HEK293 (cell line): ENCODE data around the gene ZNF862.

Experiments
- KLF7 ChIP-seq: fragments of 450-650 bp; formaldehyde crosslinking; IDR thresholded peaks from 2 replicates; pipeline ENCODE4 v1.5.1; 2016; ENCODE audit warnings: missing biosample characterization, missing genetic modification characterization, borderline replicate concordance
- KLF8 ChIP-seq: fragments of 450-650 bp; formaldehyde crosslinking; IDR thresholded peaks from 2 replicates; pipeline ENCODE4 v1.5.1; 2016; ENCODE audit warnings: missing biosample characterization, missing genetic modification characterization
- PRDM1 ChIP-seq: fragments of 450-650 bp; formaldehyde crosslinking; IDR thresholded peaks from 2 replicates; pipeline ENCODE4; 2016; ENCODE audit warnings: missing biosample characterization, missing genetic modification characterization
- TRIM28 ChIP-seq: IDR thresholded peaks from 2 replicates; pipeline ENCODE4 v1.6.1; 2011; ENCODE audit warnings: low read length, control low read depth, borderline replicate concordance
- ZBTB21 ChIP-seq: fragments of 450-650 bp; formaldehyde crosslinking; IDR thresholded peaks from 2 replicates; pipeline ENCODE4 v1.5.1; 2017; ENCODE audit warnings: missing biosample characterization, missing genetic modification characterization
- ZNF211 ChIP-seq: fragments of 450-650 bp; formaldehyde crosslinking; IDR thresholded peaks from 2 replicates; pipeline ENCODE4 v1.5.1; 2016; ENCODE audit warnings: low read depth, missing biosample characterization, missing genetic modification characterization
- ZNF214 ChIP-seq: fragments of 450-650 bp; formaldehyde crosslinking; IDR thresholded peaks from 2 replicates; pipeline ENCODE4 v1.5.1; 2017; ENCODE audit warnings: missing biosample characterization, mild to moderate bottlenecking, missing genetic modification characterization, borderline replicate concordance
- ZNF26 ChIP-seq: fragments of 450-650 bp; formaldehyde crosslinking; IDR thresholded peaks from 2 replicates; pipeline ENCODE4 v1.5.1; 2016; ENCODE audit warnings: missing biosample characterization, missing genetic modification characterization
- ZNF280C ChIP-seq: fragments of 450-650 bp; formaldehyde crosslinking; IDR thresholded peaks from 2 replicates; pipeline ENCODE4 v1.5.1; 2016; ENCODE audit warnings: missing biosample characterization, missing genetic modification characterization
- ZNF292 ChIP-seq: fragments of 450-650 bp; formaldehyde crosslinking; IDR thresholded peaks from 2 replicates; pipeline ENCODE4 v1.5.1; 2016; ENCODE audit warnings: low read depth, missing biosample characterization, missing genetic modification characterization, borderline replicate concordance
- ZNF366 ChIP-seq: fragments of 450-650 bp; formaldehyde crosslinking; conservative IDR thresholded peaks from 2 replicates; pipeline ENCODE4 v1.5.1; 2016; ENCODE audit warnings: missing biosample characterization, missing genetic modification characterization
- ZNF37A ChIP-seq: fragments of 450-650 bp; IDR thresholded peaks from 2 replicates; pipeline ENCODE4 v1.5.1; 2018; ENCODE audit warnings: missing biosample characterization, missing genetic modification characterization
- ZNF394 ChIP-seq: fragments of 450-650 bp; formaldehyde crosslinking; IDR thresholded peaks from 2 replicates; pipeline ENCODE4 v1.5.1; 2016; ENCODE audit warnings: missing biosample characterization, missing genetic modification characterization, mild to moderate bottlenecking, moderate library complexity, borderline replicate concordance
- ZNF48 ChIP-seq: fragments of 450-650 bp; formaldehyde crosslinking; IDR thresholded peaks from 2 replicates; pipeline ENCODE4 v1.5.1; 2016; ENCODE audit warnings: missing biosample characterization, missing genetic modification characterization
- ZNF510 ChIP-seq: fragments of 450-650 bp; formaldehyde crosslinking; IDR thresholded peaks from 2 replicates; pipeline ENCODE4 v1.5.1; 2018; ENCODE audit warnings: mild to moderate bottlenecking, missing genetic modification characterization, missing biosample characterization; ENCODE audit not compliant: insufficient replicate concordance
- ZNF571 ChIP-seq: fragments of 450-650 bp; formaldehyde crosslinking; IDR thresholded peaks from 2 replicates; pipeline ENCODE4 v1.5.0; 2017; ENCODE audit warnings: missing biosample characterization, missing genetic modification characterization
- ZNF585B ChIP-seq: fragments of 450-650 bp; formaldehyde crosslinking; IDR thresholded peaks from 2 replicates; pipeline ENCODE4 v1.5.1; 2016; ENCODE audit warnings: missing biosample characterization, missing genetic modification characterization
- ZNF610 ChIP-seq: fragments of 450-650 bp; formaldehyde crosslinking; IDR thresholded peaks from 2 replicates; pipeline ENCODE4 v1.5.1; 2016; ENCODE audit warnings: missing biosample characterization, missing genetic modification characterization, borderline replicate concordance
- ZNF629 ChIP-seq: fragments of 450-650 bp; formaldehyde crosslinking; IDR thresholded peaks from 2 replicates; pipeline ENCODE4 v1.5.1; 2017; ENCODE audit warnings: missing biosample characterization, missing genetic modification characterization
- ZNF639 ChIP-seq: fragments of 450-650 bp; formaldehyde crosslinking; IDR thresholded peaks from 2 replicates; pipeline ENCODE4 v1.5.1; 2016; ENCODE audit warnings: missing biosample characterization, missing genetic modification characterization
- ZNF792 ChIP-seq: fragments of 450-650 bp; formaldehyde crosslinking; IDR thresholded peaks from 2 replicates; pipeline ENCODE4 v1.5.1; 2016; ENCODE audit warnings: missing biosample characterization, missing genetic modification characterization
- TF ChIP-seq, protein P1 (sequence below): fragments of 450-650 bp; formaldehyde crosslinking; IDR thresholded peaks from 2 replicates; pipeline ENCODE4 v1.5.1; 2016; ENCODE audit warnings: missing biosample characterization, missing genetic modification characterization
- TF ChIP-seq, protein P2 (sequence below): fragments of 450-650 bp; formaldehyde crosslinking; IDR thresholded peaks from 2 replicates; pipeline ENCODE4 v1.5.1; 2016; ENCODE audit warnings: missing biosample characterization, missing genetic modification characterization, low read depth
- TF ChIP-seq, protein P3 (sequence below): fragments of 450-650 bp; formaldehyde crosslinking; IDR thresholded peaks from 2 replicates; pipeline ENCODE4 v1.5.1; 2016; ENCODE audit warnings: missing biosample characterization, missing genetic modification characterization
- TF ChIP-seq, protein P4 (sequence below): fragments of 450-650 bp; formaldehyde crosslinking; IDR thresholded peaks from 2 replicates; pipeline ENCODE4 v1.5.1; 2017; ENCODE audit warnings: missing biosample characterization, missing genetic modification characterization

Gene ZNF862

DNA sequence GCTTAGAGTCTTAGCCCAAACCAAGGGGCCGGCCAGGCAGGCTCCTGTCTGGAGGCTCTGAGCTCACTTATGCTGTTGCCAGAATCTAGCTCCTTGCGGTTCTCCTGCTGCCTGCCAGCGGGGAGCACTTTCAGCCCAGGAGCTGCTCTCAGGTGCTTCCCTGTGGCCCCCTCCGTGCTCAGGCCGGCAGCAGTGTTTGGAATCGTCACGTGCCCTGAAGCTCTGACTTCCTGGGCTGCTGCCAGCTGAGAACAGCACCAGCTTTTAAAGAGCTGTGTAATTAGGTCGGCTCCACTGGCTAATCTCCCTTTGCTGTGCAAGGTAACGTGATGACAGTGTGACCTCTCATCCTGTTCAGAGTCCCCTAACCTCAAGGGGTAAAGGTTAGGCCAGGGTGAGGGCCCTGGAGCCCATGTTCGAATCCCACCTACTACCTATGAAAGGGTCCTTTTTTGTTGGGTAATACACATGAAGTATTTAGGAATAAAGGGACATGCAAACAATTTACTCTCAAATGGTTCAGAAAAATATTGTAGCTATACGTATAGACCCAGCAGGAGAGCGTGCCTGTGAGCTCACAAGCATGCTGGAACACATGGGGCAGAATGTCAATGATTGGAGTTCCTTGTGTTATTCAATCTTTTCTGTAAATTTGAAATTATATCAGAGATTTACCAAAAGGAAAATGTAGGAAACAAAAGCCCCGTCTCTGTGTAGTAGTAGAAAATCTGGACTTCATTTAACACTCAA, 16.6 kb downstream of the ZNF862 start (continued):
- TF ChIP-seq, protein P1, sequence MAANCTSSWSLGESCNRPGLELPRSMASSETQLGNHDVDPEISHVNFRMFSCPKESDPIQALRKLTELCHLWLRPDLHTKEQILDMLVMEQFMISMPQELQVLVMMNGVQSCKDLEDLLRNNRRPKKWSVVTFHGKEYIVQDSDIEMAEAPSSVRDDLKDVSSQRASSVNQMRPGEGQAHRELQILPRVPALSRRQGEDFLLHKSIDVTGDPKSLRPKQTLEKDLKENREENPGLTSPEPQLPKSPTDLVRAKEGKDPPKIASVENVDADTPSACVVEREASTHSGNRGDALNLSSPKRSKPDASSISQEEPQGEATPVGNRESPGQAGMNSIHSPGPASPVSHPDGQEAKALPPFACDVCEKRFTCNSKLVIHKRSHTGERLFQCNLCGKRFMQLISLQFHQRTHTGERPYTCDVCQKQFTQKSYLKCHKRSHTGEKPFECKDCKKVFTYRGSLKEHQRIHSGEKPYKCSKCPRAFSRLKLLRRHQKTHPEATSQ (tag by site-specific recombination): no peak
- no peak for TF ChIP-seq ZNF610 (tag by site-specific recombination)
- no peak for TF ChIP-seq ZNF292
- TF ChIP-seq ZNF510 (tag by site-specific recombination): no peak
- TF ChIP-seq ZNF37A (tag by site-specific recombination): no peak
- TF ChIP-seq ZNF629 (tag by site-specific recombination): peak; percentile 78
- 0 out of 2 replicates have a peak, but pooled peaks have one; percentile 58 for TF ChIP-seq ZNF639 (tag by site-specific recombination)
- TF ChIP-seq ZNF792: no peak
- no peak for TF ChIP-seq PRDM1 (tag by site-specific recombination)
- TF ChIP-seq TRIM28: peak; percentile 94
- peak; percentile 54; the same call in 1 of the 2 replicates for TF ChIP-seq ZBTB21
- no peak for TF ChIP-seq ZNF48 (tag by site-specific recombination)
- TF ChIP-seq ZNF26 (tag by site-specific recombination): no peak
- no peak for TF ChIP-seq ZNF211 (tag by site-specific recombination)
- TF ChIP-seq, protein P2, sequence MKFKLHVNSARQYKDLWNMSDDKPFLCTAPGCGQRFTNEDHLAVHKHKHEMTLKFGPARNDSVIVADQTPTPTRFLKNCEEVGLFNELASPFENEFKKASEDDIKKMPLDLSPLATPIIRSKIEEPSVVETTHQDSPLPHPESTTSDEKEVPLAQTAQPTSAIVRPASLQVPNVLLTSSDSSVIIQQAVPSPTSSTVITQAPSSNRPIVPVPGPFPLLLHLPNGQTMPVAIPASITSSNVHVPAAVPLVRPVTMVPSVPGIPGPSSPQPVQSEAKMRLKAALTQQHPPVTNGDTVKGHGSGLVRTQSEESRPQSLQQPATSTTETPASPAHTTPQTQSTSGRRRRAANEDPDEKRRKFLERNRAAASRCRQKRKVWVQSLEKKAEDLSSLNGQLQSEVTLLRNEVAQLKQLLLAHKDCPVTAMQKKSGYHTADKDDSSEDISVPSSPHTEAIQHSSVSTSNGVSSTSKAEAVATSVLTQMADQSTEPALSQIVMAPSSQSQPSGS (tag by site-specific recombination): no peak
- TF ChIP-seq, protein P3, sequence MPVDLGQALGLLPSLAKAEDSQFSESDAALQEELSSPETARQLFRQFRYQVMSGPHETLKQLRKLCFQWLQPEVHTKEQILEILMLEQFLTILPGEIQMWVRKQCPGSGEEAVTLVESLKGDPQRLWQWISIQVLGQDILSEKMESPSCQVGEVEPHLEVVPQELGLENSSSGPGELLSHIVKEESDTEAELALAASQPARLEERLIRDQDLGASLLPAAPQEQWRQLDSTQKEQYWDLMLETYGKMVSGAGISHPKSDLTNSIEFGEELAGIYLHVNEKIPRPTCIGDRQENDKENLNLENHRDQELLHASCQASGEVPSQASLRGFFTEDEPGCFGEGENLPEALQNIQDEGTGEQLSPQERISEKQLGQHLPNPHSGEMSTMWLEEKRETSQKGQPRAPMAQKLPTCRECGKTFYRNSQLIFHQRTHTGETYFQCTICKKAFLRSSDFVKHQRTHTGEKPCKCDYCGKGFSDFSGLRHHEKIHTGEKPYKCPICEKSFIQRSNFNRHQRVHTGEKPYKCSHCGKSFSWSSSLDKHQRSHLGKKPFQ: no peak; the same call in 1 of the 2 replicates
- no peak for TF ChIP-seq KLF8
- no peak for TF ChIP-seq ZNF571 (tag by site-specific recombination)
- no peak for TF ChIP-seq ZNF585B (tag by site-specific recombination)
- TF ChIP-seq ZNF280C: no peak
- no peak for TF ChIP-seq ZNF214 (tag by site-specific recombination)
- no peak for TF ChIP-seq KLF7 (tag by site-specific recombination)
- TF ChIP-seq ZNF394 (tag by site-specific recombination): peak; percentile 100
- TF ChIP-seq, protein P4, sequence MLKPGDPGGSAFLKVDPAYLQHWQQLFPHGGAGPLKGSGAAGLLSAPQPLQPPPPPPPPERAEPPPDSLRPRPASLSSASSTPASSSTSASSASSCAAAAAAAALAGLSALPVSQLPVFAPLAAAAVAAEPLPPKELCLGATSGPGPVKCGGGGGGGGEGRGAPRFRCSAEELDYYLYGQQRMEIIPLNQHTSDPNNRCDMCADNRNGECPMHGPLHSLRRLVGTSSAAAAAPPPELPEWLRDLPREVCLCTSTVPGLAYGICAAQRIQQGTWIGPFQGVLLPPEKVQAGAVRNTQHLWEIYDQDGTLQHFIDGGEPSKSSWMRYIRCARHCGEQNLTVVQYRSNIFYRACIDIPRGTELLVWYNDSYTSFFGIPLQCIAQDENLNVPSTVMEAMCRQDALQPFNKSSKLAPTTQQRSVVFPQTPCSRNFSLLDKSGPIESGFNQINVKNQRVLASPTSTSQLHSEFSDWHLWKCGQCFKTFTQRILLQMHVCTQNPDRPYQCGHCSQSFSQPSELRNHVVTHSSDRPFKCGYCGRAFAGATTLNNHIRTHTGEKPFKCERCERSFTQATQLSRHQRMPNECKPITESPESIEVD: no peak
- TF ChIP-seq ZNF366 (tag by site-specific recombination): no peak
